Measurements from ENCODE around the gene PCMTD2. TPM values are rescaled to one million over a fixed set of nuclear protein-coding genes. Genes with fewer than 3 reads are reported as not detected.

Gene PCMTD2
- total RNA-seq, 1 donor from 2014 or later: 105 TPM

GRCh38 chr20:64220891-64221527, 34.5 kb upstream of the PCMTD2 start:
- Mint-ChIP-seq H3K27me3 (ENCODE audit: insufficient read depth, low read depth) (peaks cover 8% of the 10 kb centered on the region), H3K36me3 (no peaks in the 10 kb centered on the region), H3K4me1 (peaks cover 37% of the 10 kb centered on the region), H3K27ac (peak overlapping the region; percentile 46), H3K4me3 (no peak overlapping the region), H3K9me3 (no peaks in the 10 kb centered on the region)
- H3K4me3 ChIP-seq: no peak overlapping the region
- no peaks in the 10 kb centered on the region for H3K27me3 ChIP-seq
- H3K4me1 ChIP-seq: peaks cover 10% of the 10 kb centered on the region
- H3K79me2 ChIP-seq (ENCODE audit: low read depth): no peaks in the 10 kb centered on the region
- no peak overlapping the region for H3K27ac ChIP-seq
- H4K20me1 ChIP-seq (ENCODE audit: low read depth): no peaks in the 10 kb centered on the region
- H3K9me3 ChIP-seq (ENCODE audit: low read depth): no peaks in the 10 kb centered on the region
- no peak overlapping the region for H2AFZ ChIP-seq (replicated peaks)
- peak; percentile 19 for DNase-seq (ENCODE audit: low spot score)
- TF ChIP-seq CTCF (IDR thresholded peaks at IDR 0.05) (no peak), EZH2phosphoT487 (IDR thresholded peaks at IDR 0.05) (no peak), EZH2 (IDR thresholded peaks at IDR 0.05) (no peak)
- H3K9ac ChIP-seq: no peak overlapping the region
- no peaks in the 10 kb centered on the region for H3F3A ChIP-seq (ENCODE audit: low read depth)
- H3K4me2 ChIP-seq: no peak overlapping the region
- no peaks in the 10 kb centered on the region for H3K36me3 ChIP-seq

- Histone ChIP-seq H4K20me1 (ENCODE audit: low read depth) (no peaks in the 10 kb centered on the region), H3K79me2 (ENCODE audit: low read depth) (no peaks in the 10 kb centered on the region), H3K4me3 (no peak overlapping the region), H3F3A (ENCODE audit: low read depth) (no peaks in the 10 kb centered on the region), H3K36me3 (no peaks in the 10 kb centered on the region), H3K27me3 (no peaks in the 10 kb centered on the region), H3K4me1 (peaks cover 10% of the 10 kb centered on the region), H3K9ac (no peak overlapping the region), H3K4me2 (no peak overlapping the region), H3K27ac (no peak overlapping the region), H2AFZ (replicated peaks) (no peak overlapping the region), H3K9me3 (ENCODE audit: low read depth) (no peaks in the 10 kb centered on the region)
- DNase-seq (ENCODE audit: low spot score): no peak
- H3K27me3 Mint-ChIP-seq (ENCODE audit: insufficient read depth, low read depth): peaks cover 8% of the 10 kb centered on the region
- H3K4me1 Mint-ChIP-seq: peaks cover 41% of the 10 kb centered on the region
- no peak overlapping the region for H3K4me3 Mint-ChIP-seq
- H3K36me3 Mint-ChIP-seq: no peaks in the 10 kb centered on the region
- H3K9me3 Mint-ChIP-seq: no peaks in the 10 kb centered on the region
- no peak for TF ChIP-seq CTCF (IDR thresholded peaks at IDR 0.05)
- no peak overlapping the region for H3K27ac Mint-ChIP-seq
These were observed 33.2 kb upstream of the PCMTD2 start for GRCh38 chr20:64222291-64222735.

GRCh38 chr20:64222851-64223525, 32.6 kb upstream of the PCMTD2 start:
- Histone ChIP-seq H3K27me3 (no peaks in the 10 kb centered on the region), H4K20me1 (ENCODE audit: low read depth) (no peaks in the 10 kb centered on the region), H3K9me3 (ENCODE audit: low read depth) (no peaks in the 10 kb centered on the region), H3K9ac (no peak overlapping the region), H2AFZ (replicated peaks) (no peak overlapping the region), H3K4me2 (peak overlapping the region; percentile 40), H3K27ac (no peak overlapping the region), H3K36me3 (no peaks in the 10 kb centered on the region), H3F3A (ENCODE audit: low read depth) (no peaks in the 10 kb centered on the region), H3K79me2 (ENCODE audit: low read depth) (no peaks in the 10 kb centered on the region), H3K4me3 (no peak overlapping the region), H3K4me1 (peaks cover 10% of the 10 kb centered on the region)
- Mint-ChIP-seq H3K36me3 (no peaks in the 10 kb centered on the region), H3K4me1 (peaks cover 41% of the 10 kb centered on the region), H3K27me3 (ENCODE audit: insufficient read depth, low read depth) (peaks cover 8% of the 10 kb centered on the region), H3K27ac (peak overlapping the region; percentile 74), H3K9me3 (no peaks in the 10 kb centered on the region), H3K4me3 (no peak overlapping the region)
- no peak for DNase-seq (ENCODE audit: low spot score)
- TF ChIP-seq CTCF (IDR thresholded peaks at IDR 0.05) (no peak), EZH2 (IDR thresholded peaks at IDR 0.05) (no peak), EZH2phosphoT487 (IDR thresholded peaks at IDR 0.05) (no peak)
